GM18505 (cell line): ENCODE measurements around the gene TTLL10.

Experiments
- ATAC-seq: cut with Tn5 transposase; IDR thresholded peaks from one replicate; pipeline ENCODE4 v1.9.1; 2021; ENCODE audit not compliant: unreplicated experiment
- POLR2A ChIP-seq: IDR thresholded peaks from 4 replicates; pipeline ENCODE4 v1.6.1; 2011; ENCODE audit warnings: borderline replicate concordance; ENCODE audit not compliant: insufficient read depth, insufficient read length; ENCODE audit errors: extremely low read depth

The TTLL10 gene, protein sequence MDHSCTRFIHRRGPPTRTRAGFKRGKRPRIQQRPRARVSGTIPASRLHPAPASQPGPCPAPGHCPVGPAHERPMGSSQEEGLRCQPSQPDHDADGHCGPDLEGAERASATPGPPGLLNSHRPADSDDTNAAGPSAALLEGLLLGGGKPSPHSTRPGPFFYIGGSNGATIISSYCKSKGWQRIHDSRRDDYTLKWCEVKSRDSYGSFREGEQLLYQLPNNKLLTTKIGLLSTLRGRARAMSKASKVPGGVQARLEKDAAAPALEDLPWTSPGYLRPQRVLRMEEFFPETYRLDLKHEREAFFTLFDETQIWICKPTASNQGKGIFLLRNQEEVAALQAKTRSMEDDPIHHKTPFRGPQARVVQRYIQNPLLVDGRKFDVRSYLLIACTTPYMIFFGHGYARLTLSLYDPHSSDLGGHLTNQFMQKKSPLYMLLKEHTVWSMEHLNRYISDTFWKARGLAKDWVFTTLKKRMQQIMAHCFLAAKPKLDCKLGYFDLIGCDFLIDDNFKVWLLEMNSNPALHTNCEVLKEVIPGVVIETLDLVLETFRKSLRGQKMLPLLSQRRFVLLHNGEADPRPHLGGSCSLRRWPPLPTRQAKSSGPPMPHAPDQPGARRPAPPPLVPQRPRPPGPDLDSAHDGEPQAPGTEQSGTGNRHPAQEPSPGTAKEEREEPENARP

DNA sequence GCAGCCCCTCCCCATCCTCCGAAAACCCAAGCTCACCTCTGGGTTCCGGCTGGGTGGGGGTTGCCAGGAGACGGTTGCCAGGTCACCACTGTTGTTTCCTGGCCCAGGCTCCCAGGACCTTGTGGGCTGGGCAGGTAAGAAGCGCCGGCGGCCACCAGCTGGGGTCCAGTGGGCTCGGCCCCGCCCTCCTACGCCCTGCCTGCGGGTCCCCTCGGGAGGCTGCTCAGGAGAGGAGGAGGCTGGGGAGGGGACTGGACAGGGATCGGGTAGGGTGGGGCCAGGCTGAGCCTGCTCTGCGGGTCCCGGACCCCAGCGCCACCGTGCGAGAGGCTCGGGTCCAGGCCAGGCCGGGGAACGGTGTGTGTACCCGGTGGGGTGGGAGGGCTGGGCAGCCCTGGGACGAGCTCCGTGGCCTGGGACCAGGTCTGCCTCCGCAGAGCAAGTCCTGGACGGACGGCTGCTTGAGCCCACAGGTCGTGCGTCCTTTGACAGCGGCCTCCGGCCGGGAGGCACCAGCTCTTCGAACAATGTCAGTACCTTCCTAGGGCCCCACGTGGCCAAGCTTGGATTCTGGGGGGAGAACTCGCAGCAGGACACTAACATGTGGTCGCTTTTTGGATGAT lies at the start of gene TTLL10:
TTLL10 (plus strand) TSS at position 88 of the 623 bp plus-strand sequence. CDS start 5,336 bp downstream, outside the sequence.
- TF ChIP-seq POLR2A, result no peak
- ATAC-seq, result no peak

DNA sequence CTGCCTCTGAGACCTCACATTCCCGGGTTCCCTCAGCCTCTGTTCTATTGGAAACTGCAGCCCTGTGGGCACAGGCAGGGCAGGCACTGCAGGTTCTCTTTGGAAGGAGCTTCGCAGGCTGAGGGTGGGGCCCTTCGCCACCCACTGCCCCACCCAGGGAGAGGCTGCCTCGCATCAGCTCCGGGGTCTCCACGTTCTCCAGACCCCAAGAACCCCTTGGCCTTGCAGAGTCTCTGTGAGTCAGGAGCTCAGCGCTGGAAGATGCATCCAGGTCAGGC lies 49.2 kb upstream of the TTLL10 start:
- no peak for TF ChIP-seq POLR2A
- no peak for ATAC-seq

DNA sequence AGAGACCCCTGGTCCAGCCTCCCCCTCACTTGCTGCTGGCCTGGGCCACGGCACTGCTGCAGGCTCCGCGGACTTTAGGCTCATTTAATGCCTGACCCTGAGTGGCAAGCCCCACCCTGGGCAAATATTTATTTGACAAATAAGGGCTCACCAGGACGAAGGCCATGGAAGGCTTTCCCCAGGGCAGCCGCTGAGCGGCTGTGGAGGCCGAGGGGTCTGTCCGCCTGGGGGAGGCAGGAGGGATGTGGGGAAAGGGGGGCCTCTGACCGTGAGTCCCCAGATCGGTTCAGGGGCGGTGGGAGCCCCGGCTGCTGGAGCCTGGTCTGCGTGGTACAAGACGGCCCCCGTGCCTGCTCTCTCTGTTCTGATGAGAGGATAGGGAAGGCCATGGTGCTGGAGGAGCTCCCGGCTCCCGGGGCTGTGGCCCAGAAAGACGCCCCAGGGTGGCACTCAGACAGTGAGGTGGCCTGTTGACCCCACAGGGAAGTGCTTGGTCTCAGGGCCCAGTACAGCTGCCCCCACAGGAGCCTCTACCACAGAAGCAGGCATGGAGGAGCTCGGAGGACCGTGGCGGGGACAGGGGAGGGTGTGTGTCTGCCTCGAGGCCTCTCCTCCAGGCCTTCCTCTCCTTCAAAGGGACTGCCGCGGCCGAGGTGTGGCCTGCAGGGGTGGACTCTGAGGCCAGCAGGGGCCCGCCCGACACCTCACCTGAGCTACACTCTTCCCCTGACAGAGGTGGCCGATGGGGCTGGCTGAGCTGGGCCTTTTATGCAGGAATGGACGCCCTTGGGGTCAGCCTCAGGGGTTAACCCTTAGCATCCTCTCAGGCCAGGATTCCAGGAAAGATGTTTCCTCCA lies 48.7 kb upstream of the TTLL10 start:
- no peak for ATAC-seq
- no peak for TF ChIP-seq POLR2A

DNA sequence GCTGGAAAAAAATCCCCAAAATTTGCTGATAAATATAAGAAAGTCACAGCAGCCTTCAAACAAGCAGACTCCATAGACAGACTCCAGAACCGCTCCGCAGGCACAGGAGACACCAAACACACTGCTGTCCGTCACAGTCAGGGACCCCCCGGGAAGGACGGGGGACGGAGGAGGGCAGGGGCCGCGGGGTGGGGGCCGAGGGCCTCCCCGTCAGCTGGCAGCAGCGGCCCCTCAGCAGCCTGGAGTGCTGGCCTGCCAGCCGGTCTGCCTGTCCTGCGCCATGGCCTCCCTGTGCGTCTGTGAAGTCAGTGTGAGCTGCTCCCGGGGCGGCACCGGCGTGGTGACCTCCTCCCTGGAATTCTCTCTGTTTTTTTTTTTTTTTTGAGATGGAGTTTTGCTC lies 47.7 kb upstream of the TTLL10 start:
- ATAC-seq, result no peak
- no peak for TF ChIP-seq POLR2A

DNA sequence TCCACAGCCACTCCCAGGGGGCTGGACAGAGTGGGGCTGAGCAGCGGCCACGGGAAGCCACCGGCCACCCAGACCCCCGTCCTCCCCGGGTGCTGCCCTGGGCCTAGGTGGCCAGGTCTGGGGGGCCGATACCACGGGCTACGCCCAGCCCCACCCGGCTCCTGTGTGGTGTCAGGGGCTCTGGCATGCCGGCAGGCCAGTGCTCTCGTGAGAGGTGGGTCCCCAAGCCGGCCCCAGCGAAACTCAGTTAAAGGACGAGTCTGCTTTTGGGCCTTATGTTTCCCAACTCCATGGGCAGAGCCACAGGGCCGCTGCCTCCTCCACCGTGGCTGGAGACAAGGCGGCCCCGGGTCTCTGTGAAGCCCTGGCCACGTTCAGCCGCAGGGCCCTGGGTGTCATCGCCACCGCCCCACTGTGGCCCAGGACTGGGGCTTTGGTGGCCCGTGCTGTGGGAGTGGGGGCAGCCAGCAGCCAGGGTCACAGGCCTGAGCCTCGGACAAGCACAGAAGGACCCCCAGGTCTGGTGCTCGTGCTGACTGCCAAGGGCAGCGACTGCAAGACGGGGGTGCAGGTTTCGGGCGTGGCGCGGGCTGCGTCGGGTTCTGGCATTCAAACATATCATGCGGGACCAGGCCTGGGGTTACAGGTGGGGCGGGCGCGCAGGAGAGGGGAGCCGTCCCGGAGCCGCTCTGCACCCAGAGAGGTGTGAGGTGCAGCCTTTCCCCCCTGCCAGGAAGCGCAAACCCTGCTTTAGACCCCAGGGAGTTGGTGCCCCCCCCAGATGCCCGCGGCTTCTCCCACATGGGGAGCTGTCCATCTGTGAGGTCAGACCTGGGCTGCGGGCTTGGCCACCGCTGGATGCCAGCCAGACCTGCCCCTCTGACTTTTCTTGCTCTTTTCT lies 45.9 kb upstream of the TTLL10 start:
- no peak for TF ChIP-seq POLR2A
- no peak for ATAC-seq

DNA sequence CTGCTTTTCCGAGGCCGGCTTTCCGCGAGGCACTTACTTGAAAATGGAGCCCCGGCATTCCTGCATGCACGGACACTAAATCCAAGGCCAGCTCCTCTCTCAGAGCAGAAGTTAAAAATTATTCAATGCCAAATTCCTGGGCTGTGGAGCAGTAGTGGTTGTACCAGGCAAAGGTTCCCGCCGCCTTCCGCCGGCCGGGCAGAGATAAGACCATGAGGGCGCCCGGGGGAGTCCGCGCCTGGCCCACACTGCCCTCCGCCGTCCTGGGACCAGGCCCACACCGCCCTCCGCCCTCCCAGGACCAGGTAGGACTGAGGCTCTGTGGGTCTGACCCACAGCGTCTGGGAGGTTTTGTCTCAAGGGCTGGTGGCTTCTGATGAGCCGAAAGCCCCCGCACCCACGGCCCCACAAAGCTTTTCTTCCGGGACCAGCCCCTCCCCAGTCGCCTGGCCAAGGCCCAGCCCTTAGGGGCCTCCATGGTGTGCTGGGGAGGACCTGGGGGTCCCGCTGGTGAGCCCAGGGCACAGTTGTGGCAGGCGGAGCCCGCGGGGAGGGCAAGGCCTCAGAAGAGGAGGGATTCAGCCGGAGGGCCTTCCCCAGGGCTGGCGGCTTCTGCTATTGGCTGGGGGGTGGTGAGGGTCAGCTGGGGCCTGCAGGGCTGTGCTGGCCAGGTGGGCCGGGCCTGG lies 45.1 kb upstream of the TTLL10 start:
- no peak for TF ChIP-seq POLR2A
- no peak for ATAC-seq

DNA sequence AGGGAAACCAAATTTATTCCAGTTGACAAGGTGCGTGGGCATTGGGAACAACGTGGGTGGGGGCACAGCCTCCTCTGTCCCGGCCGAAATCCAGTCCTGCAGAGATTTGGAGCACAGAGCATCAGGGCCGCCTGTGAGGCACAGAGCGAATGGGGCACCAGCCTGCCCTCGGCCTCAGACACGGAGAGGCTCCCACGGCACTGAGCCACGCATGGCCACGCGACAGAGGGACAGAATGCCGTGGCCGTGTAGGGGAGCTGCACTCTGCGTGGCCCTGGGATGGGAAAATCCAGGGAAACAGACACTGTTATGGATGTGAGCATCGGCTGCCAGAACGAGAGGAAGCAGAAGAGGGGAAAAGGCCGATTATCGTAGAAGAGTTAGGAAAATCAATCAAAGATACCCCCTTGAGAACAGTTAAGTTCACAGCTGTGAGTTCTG lies 44.3 kb upstream of the TTLL10 start:
- ATAC-seq, result no peak
- TF ChIP-seq POLR2A, result no peak

DNA sequence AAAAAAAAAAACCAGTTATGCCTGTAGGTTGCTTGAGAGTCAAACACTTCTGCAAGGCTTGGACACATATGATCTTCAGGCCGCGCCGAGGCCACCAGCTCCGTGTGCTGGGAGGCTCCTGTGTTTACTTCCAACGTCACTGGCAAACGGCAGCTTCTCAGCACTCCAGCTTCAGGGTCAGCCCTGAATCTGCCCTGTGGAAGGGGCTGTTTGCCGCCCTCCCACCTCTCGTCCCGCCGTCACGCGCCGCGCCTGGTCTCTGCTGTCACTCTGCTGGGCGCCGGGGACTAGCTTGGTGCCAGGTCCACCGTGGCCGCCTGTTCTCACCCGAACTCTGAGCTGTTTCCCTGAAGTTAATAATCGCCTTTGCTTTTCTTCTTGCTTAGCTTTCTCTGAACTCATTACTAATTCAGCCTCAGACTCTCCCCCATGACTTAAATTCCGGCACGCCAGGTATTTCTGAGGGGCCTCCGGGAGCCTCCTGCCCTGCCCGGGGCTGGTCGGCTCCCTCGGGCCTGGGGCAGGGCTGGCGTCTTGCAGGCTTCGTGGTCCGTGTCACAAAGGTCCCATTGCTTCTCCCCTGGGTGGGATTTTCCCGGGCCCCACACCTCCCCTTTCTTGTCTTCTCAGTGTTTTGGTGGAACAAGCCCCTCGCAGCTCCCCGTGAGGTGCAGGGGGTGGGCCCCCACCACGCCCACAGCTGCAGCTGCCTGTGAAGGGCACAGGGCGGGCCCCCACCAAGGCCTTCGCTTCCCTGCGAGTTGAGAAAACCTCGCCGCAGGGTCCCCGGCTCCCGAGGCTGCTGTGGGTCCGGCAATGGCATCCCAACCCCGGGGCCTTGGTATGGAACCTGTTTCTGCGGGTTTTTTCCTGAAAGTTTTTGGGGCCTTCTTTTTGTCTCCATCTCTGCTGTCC lies 43.2 kb upstream of the TTLL10 start:
- no peak for ATAC-seq
- TF ChIP-seq POLR2A, result no peak

DNA sequence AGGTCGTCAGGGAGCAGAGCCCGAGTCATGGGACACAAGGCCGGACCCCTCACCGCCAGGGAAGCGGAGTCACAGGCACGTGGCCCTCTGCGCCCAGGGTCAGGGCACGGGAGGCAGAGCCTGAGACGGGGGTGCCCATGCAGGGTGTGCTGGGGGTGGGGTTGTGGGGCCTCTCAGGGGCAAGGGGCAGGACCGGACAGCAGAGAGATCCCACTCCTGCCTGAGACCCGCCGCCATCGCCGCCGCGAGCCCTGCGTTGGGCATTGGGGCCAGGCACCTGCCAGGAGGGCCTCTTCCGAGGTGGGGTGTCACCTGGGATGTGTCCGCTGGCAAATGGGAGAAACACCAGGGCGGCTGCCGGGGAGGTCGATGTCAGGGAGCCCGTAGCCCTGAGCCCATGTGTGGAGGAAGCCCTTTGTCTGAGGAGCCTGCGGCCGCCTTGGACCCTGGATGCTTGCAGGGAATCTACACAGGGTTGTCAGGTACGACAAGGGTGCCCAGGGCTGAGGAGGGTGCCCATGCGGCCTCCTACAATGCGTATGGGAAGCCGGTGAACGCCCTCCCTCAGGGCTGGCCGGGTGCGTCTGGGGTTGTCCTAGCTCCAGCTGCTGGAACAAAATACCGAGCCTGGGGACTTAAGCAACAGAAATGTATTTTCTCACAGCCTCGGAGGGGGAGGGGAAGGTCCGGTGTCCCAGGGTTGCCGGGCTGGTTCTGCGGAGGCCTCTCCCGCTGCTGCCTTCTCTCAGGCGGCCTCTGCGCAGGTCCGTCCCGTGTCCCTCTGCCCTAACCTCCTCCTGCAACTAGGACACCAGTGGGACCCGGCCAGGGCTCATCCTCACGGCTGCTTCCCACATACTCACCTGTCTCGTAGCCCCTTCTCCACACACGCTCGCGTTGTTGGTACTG lies 41.4 kb upstream of the TTLL10 start:
- no peak for ATAC-seq
- no peak for TF ChIP-seq POLR2A
